Skeletal muscle satellite cell (primary cell): ENCODE results near the gene APLP1.
A peak's percentile ranks its signal among the peaks of the same experiment; 100 is the strongest.
"Not testable (repeated sequence)": the region's sequence is repeated elsewhere in the genome, so short reads cannot be mapped to it uniquely, and the experiment has no call there.

Source experiments
- H3K27me3 ChIP-seq: 2 replicates; pipeline ENCODE4 v1.7.0; 2013; ENCODE audit warnings: low read length; ENCODE audit not compliant: control insufficient read depth, insufficient read depth
- H3K36me3 ChIP-seq: 2 replicates; pipeline ENCODE4 v1.7.0; 2013; ENCODE audit warnings: mild to moderate bottlenecking, control low read depth, low read length; ENCODE audit not compliant: insufficient read depth
- H3K4me1 ChIP-seq: 2 replicates; pipeline ENCODE4 v1.7.0; 2013; ENCODE audit warnings: low read length; ENCODE audit not compliant: control insufficient read depth, insufficient read depth
- H3K4me2 ChIP-seq: 2 replicates; pipeline ENCODE4 v1.7.0; 2013; ENCODE audit warnings: mild to moderate bottlenecking, low read length
- H3K4me3 ChIP-seq: 2 replicates; pipeline ENCODE4 v1.7.0; 2013; ENCODE audit warnings: low read length
- H3K9ac ChIP-seq: 2 replicates; pipeline ENCODE4 v1.7.0; 2013; ENCODE audit warnings: mild to moderate bottlenecking, low read depth, low read length, moderate library complexity
- H3K9me3 ChIP-seq: replicated peaks from 2 replicates; pipeline ENCODE4 v1.7.0; 2013; ENCODE audit warnings: mild to moderate bottlenecking, control low read depth, low read length

APLP1 gene

DNA sequence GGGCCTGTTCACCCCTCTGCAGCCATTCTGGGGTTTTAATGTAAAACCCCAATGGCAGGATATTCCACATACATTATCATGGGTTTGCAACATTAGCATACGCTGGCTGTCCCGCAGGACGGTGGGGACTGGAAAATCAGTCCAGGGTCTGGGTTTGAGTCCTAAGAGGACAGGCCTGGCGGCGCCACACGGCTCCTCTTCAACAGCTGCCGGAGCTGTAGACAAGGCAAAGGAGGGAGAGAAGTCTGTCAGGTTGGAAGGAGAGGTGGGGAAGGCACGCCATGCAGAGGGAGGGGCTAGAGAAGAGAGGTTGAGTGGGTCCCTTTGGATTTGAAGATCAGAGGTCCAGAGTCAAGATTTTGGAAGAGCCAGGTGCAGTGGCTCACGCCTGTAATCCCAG, 20.0 kb downstream of the APLP1 start:
- H3K4me1 ChIP-seq = no peaks in the 10 kb centered on the region
- peaks cover 42% of the 10 kb centered on the region for H3K36me3 ChIP-seq

DNA sequence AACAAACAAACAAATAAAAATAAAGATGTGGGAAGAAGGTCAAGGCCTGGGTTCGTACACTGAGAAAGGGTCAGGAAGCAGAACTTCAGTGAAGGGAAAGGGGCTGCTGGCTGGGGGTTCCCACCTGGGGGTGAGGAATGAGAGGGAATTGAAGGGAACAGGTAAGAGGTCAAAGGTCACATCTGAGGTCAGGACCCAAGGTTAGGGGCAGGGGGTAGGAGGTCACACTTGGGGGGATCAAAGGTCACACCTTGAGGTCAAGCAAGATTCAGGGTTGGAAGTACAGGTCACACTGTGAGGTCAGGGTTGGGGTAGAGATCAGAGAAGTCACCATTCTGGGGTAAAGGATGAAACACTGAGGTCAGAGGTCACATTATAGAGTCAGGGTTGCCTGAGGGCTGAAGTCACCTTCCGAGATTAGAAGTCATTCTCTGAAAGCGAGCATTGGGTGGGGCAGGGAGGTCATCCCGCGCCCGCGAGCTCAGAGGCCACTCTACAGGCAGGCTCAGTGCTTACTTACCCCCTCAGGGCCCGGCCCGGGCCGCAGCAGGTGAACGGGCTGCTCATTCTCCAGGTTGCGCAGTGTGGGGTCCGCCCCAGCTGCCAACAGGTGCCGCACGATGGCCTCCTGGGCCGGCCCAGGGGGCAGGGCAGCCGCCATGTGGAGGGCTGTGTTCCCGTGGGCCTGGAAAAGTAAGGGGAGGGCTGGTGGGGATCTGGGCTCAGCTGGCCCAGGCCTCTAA, 21.2 kb downstream of the APLP1 start:
- Histone ChIP-seq H3K4me2 (no peak overlapping the region), H3K9ac (no peak overlapping the region), H3K4me1 (no peaks in the 10 kb centered on the region), H3K27me3 (no peaks in the 10 kb centered on the region), H3K36me3 (peaks cover 46% of the 10 kb centered on the region), H3K9me3 (no peaks in the 10 kb centered on the region), H3K4me3 (no peak overlapping the region)

More for the DNA sequence above, 20.0 kb downstream of the APLP1 start:
- no peaks in the 10 kb centered on the region for H3K9me3 ChIP-seq
- no peak overlapping the region for H3K9ac ChIP-seq
- no peak overlapping the region for H3K4me2 ChIP-seq
- no peak overlapping the region for H3K4me3 ChIP-seq
- no peaks in the 10 kb centered on the region for H3K27me3 ChIP-seq

DNA sequence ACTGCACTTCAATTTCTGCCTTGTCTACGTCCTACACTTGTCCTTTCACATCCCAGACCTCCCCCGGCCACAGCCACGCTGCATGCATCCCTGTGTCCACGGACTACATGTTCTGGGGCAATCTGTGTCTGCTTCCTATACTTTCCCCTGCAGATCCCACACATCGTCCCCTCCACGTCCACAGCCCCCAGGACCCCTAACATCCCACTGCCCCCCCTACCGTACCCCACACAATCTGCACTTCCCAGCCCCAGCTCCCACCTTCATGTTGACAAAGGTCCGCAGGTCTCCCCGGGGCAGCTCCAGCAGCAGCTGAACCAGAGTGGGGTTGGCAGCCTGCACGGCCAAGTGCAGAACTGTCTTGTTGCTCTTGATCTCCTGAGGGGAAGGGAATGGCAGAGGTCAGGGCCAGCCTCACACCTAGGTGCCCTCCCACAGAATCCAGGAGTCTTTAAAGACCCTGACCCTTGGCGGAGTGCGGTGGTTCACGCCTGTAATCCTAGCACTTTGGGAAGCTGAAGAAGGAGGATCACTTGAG, 21.8 kb downstream of the APLP1 start:
- Histone ChIP-seq H3K4me2 (no peak overlapping the region), H3K27me3 (no peaks in the 10 kb centered on the region), H3K36me3 (peaks cover 46% of the 10 kb centered on the region), H3K9me3 (no peaks in the 10 kb centered on the region), H3K4me3 (no peak overlapping the region), H3K9ac (no peak overlapping the region), H3K4me1 (no peaks in the 10 kb centered on the region)

DNA sequence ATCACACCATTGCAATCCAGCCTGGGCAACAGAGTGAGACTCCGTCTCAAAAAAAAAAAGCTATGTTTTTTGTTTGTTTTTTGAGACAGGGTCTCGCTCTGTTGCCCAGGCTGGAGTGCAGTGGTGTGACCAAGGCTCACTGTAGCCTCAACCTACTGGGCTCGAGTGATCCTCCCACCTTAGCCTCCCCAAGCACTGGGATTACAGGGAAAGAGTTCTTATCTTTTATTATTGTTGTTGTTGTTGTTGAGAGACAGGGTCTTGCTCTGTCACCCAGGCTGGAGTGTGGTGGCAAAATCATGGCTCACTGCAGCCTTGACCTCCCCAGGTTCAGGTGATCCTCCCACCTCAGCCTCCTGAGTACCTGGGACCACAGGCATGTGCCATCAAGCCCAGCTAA, 23.4 kb downstream of the APLP1 start:
- H3K4me1 ChIP-seq, H3K27me3 ChIP-seq, H3K9me3 ChIP-seq, H3K4me2 ChIP-seq, H3K4me3 ChIP-seq, H3K9ac ChIP-seq: not testable (repeated sequence)
- H3K36me3 ChIP-seq = peaks cover 55% of the 10 kb centered on the region

DNA sequence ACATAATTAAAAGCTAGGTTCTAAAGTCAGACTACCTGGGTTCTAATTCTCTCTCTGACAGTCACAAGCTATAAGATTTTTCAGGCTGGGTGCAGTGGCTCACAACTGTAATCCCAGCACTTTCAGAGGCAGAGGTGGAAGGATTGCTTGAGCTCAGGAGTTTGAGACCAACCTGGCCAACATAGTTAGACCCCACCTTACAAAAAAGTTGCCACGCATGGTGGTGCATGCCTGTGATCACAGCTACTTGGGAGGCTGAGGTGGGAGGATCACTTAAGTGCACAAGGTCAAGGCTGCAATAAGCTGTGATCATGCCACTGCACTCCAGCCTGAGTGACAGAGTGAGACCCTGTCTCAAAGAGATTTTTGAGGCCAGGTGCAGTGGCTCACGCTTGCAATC, 26.0 kb downstream of the APLP1 start:
- Histone ChIP-seq H3K4me3 (no peak overlapping the region), H3K4me2 (no peak overlapping the region), H3K36me3 (peaks cover 41% of the 10 kb centered on the region), H3K27me3 (no peaks in the 10 kb centered on the region), H3K9ac (no peak overlapping the region), H3K9me3 (no peaks in the 10 kb centered on the region), H3K4me1 (peaks cover 9% of the 10 kb centered on the region)

DNA sequence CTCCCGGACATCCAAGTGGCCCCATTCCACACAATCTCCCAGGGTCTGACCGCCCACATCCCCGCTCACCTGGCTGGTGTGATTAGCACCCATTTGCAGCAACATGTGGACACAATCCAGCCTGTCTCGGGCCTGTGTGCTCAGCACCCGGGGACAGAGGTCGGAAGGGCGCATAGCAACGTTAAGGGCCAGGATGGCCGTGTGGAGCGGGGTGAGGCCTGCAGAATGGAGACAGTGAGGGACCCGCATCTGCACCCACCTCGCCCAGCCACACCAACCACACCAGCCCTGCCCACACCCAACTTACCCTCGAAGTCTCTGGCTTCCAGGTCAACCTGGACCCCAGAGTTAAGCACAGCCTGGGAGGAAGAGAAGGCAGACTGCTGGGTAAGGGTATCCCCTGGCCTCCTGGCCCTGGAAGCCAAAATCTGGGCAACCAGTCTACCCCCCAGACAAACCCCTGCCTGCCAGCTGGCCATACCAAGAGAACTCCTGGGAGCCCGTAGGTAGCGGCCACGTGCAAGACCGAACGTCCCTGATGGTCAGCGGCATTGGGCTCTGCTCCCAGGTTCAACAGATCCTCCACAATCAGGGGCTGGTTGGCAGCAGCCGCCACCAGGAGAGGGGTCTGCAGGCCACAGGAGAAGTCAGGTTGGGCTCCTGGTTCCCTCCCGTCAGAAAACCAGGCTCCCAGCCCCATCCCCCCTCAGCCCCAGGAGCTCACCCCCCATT, 27.7 kb downstream of the APLP1 start:
- Histone ChIP-seq H3K9me3 (no peaks in the 10 kb centered on the region), H3K4me1 (peaks cover 15% of the 10 kb centered on the region), H3K27me3 (no peaks in the 10 kb centered on the region), H3K4me3 (no peak overlapping the region), H3K4me2 (no peak overlapping the region), H3K36me3 (peaks cover 33% of the 10 kb centered on the region), H3K9ac (no peak overlapping the region)

DNA sequence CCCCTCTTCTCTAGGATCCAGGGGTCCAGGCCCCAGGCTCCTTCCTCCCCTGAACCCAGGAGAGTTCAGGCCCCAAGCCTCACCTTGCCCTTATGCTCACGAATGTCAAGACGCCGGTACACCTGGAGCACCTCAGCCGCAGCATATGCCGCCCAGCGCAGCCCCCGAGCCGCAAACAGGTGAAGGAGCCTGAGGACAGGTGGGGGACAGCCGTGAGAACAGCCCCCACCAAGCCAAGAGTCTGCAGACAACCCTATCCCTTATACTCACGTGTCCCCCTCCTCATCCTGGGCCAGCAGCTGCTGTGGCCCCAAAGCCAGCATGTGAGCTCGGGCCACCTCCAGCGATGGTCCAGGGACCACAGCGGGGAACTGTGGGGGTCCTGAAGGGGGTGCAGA, 28.3 kb downstream of the APLP1 start:
- H3K4me2 ChIP-seq = no peak overlapping the region
- no peaks in the 10 kb centered on the region for H3K9me3 ChIP-seq
- H3K4me3 ChIP-seq = no peak overlapping the region
- no peak overlapping the region for H3K9ac ChIP-seq
- no peaks in the 10 kb centered on the region for H3K27me3 ChIP-seq
- peaks cover 20% of the 10 kb centered on the region for H3K4me1 ChIP-seq
- H3K36me3 ChIP-seq = peaks cover 31% of the 10 kb centered on the region

DNA sequence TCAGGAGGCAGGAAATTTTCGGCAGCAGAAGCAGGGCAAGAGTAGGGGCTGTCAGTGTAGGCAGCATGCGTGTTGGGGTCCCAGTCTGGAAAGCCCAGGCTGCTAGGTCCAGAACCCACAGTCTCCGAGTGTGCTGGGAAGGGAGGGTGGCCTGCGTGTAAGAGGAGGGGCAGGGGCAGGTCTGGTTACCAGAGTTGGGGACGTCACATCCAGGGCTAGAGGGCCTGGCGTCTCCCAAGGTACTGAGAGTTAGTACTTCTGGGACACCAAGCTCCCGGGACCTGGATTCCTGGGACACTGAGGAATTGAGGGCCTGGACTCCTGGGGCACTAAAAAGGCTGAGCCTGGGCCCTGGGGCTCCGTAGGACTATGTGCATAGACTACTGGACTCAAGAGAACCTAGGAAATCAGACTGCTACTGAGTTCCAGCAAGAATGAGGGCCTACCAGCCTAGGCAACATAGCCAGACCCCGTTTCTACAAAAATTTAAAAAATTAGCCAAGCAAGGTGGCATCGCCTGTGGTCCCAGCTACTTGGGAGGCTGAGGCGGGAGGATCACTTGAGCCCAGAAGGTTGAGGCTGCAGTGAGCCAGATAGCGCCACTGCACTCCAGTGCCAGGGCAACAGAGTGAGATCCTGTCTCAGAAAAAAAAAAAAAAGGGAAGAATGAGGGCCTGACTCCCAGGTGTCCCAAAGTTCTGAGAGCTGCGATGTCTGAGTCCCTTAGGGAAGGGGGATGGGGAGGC, 29.5 kb downstream of the APLP1 start:
- Histone ChIP-seq H3K4me1 (peaks cover 33% of the 10 kb centered on the region), H3K36me3 (peaks cover 26% of the 10 kb centered on the region)

DNA sequence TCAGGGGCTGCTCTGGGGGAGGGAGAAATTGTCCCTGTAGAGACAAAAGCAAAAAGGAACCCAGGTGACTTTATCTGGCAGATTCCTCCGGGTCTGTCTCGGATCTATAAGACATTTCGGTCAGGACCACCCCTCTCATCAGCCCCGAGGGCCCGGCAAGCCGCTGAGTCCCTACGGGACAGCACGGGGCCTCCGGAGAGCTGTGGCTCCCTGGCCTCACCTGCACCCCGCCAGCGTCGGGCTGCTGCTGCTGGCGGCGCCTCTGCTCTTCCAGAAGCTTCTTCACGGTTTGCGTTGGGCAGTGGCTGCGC, 30.1 kb downstream of the APLP1 start:
- Histone ChIP-seq H3K36me3 (peaks cover 22% of the 10 kb centered on the region), H3K9me3 (no peaks in the 10 kb centered on the region), H3K4me3 (peak overlapping the region; percentile 93), H3K27me3 (no peaks in the 10 kb centered on the region), H3K4me1 (peaks cover 38% of the 10 kb centered on the region), H3K9ac (peak overlapping the region; percentile 90), H3K4me2 (peak overlapping the region; percentile 99)

More for the DNA sequence above, 29.5 kb downstream of the APLP1 start:
- no peaks in the 10 kb centered on the region for H3K9me3 ChIP-seq
- H3K4me2 ChIP-seq = peak overlapping the region; percentile 99
- peak overlapping the region; percentile 93 for H3K4me3 ChIP-seq
- H3K9ac ChIP-seq = peak overlapping the region; percentile 90
- no peaks in the 10 kb centered on the region for H3K27me3 ChIP-seq

DNA sequence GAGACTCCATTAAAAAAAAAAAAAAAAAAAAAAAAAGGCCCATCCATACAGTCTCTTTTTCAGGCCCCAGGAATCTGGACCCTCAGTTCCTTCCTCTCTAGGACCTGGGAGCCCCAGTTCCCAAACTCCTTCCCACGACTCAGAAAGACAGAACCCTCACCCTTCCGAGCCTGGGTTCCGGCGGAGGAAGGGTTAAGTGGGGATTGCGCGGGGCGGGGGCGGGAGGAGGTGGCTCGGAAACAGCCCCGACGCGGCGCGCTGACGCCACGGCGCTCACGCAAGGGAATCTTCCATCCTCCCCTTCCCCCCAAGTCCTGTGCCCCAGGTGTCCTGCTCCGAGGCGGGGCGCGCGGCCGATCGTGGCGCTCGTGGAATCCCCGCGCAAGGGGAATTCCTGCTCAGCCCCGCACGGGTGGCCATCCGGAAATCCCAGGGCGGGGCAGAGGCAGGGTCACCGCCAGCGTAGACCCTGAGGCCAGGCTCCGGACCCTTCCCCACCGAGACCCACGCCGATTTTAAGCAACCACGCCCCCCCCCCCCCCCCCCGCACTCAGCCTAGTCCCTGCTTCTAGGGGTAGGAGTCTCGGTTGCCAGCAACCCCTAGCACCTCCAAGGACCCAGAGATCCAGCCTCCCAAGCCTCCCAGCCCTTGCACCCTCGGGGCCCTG, 31.3 kb downstream of the APLP1 start:
- Histone ChIP-seq H3K27me3 (no peaks in the 10 kb centered on the region), H3K4me3 (peak overlapping the region; percentile 93), H3K9ac (peak overlapping the region; percentile 90), H3K36me3 (peaks cover 17% of the 10 kb centered on the region), H3K4me2 (peak overlapping the region; percentile 99), H3K9me3 (no peaks in the 10 kb centered on the region), H3K4me1 (peaks cover 45% of the 10 kb centered on the region)

DNA sequence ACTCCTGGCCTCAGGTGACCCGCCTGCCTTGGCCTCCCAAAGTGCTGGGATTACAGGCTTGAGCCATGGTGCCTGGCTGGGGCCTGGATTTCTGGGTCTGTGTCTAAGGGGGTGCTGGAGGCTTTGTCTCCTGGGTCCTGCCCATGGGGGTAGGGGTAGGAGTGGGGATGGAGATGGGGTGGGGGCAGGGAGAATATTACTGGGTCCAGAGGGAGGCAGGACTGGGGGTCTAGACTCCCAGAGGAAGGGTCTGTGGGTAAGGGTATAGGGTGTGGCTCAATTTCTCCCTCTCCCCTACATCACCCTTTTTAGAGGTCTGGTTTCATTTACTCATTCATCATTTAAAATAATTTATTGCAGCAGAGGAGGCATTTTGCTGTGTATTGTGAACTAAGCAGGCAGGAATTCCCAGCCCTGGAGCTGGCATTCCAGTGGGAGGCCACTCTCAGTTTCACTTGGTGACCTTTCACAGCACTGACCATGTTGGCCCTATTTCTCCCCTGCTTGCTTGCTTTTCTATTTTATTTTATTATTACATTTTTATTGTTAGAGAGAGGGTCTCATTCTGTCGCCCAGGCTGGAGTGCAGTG, 32.8 kb downstream of the APLP1 start:
- peak overlapping the region; percentile 93 for H3K4me3 ChIP-seq
- H3K9me3 ChIP-seq = no peaks in the 10 kb centered on the region
- H3K9ac ChIP-seq = peak overlapping the region; percentile 90
- peak overlapping the region; percentile 99 for H3K4me2 ChIP-seq
- H3K4me1 ChIP-seq = peaks cover 50% of the 10 kb centered on the region
- H3K27me3 ChIP-seq = no peaks in the 10 kb centered on the region
- peaks cover 12% of the 10 kb centered on the region for H3K36me3 ChIP-seq
